Ectodermal cell (in vitro differentiated cells): Measurements from ENCODE around the gene PCNT.
"Not testable (repeated sequence)": the region's sequence is repeated elsewhere in the genome, so short reads cannot be mapped to it uniquely, and the experiment has no call there.

Experiments used
- H3K27ac ChIP-seq: 2 replicates; pipeline ENCODE4 v1.7.0; 2013; ENCODE audit warnings: mild to moderate bottlenecking, low read depth, low read length; ENCODE audit not compliant: insufficient read depth, poor library complexity, severe bottlenecking
- H3K27me3 ChIP-seq: 2 replicates; pipeline ENCODE4 v1.7.0; 2013; ENCODE audit warnings: mild to moderate bottlenecking, low read length; ENCODE audit not compliant: insufficient read depth, control insufficient read depth, poor library complexity, severe bottlenecking
- H3K36me3 ChIP-seq: one replicate; pipeline ENCODE4 v1.7.0; 2013; ENCODE audit warnings: low read length; ENCODE audit not compliant: control insufficient read depth, insufficient read depth
- H3K4me1 ChIP-seq: one replicate; pipeline ENCODE4 v1.7.0; 2013; ENCODE audit warnings: low read length; ENCODE audit not compliant: control insufficient read depth, insufficient read depth
- H3K4me3 ChIP-seq: 2 replicates; pipeline ENCODE4 v1.7.0; 2013; ENCODE audit warnings: low read depth, low read length, control low read depth; ENCODE audit not compliant: insufficient read depth
- H3K9me3 ChIP-seq: 2 replicates; pipeline ENCODE4 v1.7.0; 2013; ENCODE audit warnings: mild to moderate bottlenecking, low read length, moderate library complexity; ENCODE audit not compliant: control insufficient read depth
- WGBS, 2 experiments: methylation state at CpG; one replicate each; pipeline ENCODE4 v1.1.7; 2013; ENCODE audit warnings: missing lambda C conversion rate in 2 of 2; 5-methylcytosine and 5-hydroxymethylcytosine counted together

The PCNT gene

GRCh38 chr21:46304955-46305354 lies 19.0 kb upstream of the PCNT start:
- H3K27me3 ChIP-seq: no peaks in the 10 kb centered on the region
- H3K9me3 ChIP-seq: no peaks in the 10 kb centered on the region
- H3K36me3 ChIP-seq: peaks cover 12% of the 10 kb centered on the region
- WGBS, 2 experiments: 97 to 98% methylated on average over 11 of the region's 11 CpGs
- no peaks in the 10 kb centered on the region for H3K4me1 ChIP-seq
- H3K27ac ChIP-seq: no peak overlapping the region
- H3K4me3 ChIP-seq: no peak overlapping the region

- no peaks in the 10 kb centered on the region for H3K9me3 ChIP-seq
- no peak overlapping the region for H3K27ac ChIP-seq
- 90 to 97% methylated on average over 2 of the region's 2 CpGs for WGBS, 2 experiments
- no peaks in the 10 kb centered on the region for H3K27me3 ChIP-seq
- H3K36me3 ChIP-seq: peaks cover 11% of the 10 kb centered on the region
- no peaks in the 10 kb centered on the region for H3K4me1 ChIP-seq
- H3K4me3 ChIP-seq: no peak overlapping the region
Measured at GRCh38 chr21:46307625-46308024, 16.3 kb upstream of the PCNT start.

- no peak overlapping the region for H3K4me3 ChIP-seq
- peaks cover 19% of the 10 kb centered on the region for H3K36me3 ChIP-seq
- H3K27ac ChIP-seq: no peak overlapping the region
- H3K4me1 ChIP-seq: no peaks in the 10 kb centered on the region
- no peaks in the 10 kb centered on the region for H3K27me3 ChIP-seq
- H3K9me3 ChIP-seq: no peaks in the 10 kb centered on the region
- WGBS, 2 experiments: 94 to 97% methylated on average over 2 of the region's 2 CpGs
Measured at GRCh38 chr21:46308431-46308830, 15.5 kb upstream of the PCNT start.

GRCh38 chr21:46310260-46310659 lies 13.7 kb upstream of the PCNT start:
- not testable (repeated sequence) for H3K27me3 ChIP-seq, H3K9me3 ChIP-seq, H3K27ac ChIP-seq, H3K4me1 ChIP-seq, H3K4me3 ChIP-seq
- H3K36me3 ChIP-seq: peaks cover 24% of the 10 kb centered on the region
- 89 to 98% methylated on average over 8 of the region's 8 CpGs for WGBS, 2 experiments

GRCh38 chr21:46311568-46311967 lies 12.4 kb upstream of the PCNT start:
- Histone ChIP-seq H3K9me3 (no peaks in the 10 kb centered on the region), H3K27me3 (no peaks in the 10 kb centered on the region), H3K36me3 (peaks cover 24% of the 10 kb centered on the region)

GRCh38 chr21:46312949-46313348 lies 11.0 kb upstream of the PCNT start:
- WGBS, 2 experiments: 96 to 98% methylated on average over 5 of the region's 5 CpGs
- Histone ChIP-seq H3K9me3 (no peaks in the 10 kb centered on the region), H3K27ac (no peak overlapping the region), H3K4me1 (peaks cover 3% of the 10 kb centered on the region), H3K27me3 (no peaks in the 10 kb centered on the region), H3K36me3 (peaks cover 24% of the 10 kb centered on the region), H3K4me3 (no peak overlapping the region)

More at GRCh38 chr21:46311568-46311967, 12.4 kb upstream of the PCNT start:
- H3K4me1 ChIP-seq: no peaks in the 10 kb centered on the region
- no peak overlapping the region for H3K27ac ChIP-seq
- H3K4me3 ChIP-seq: no peak overlapping the region

GRCh38 chr21:46314441-46315020 lies 9.4 kb upstream of the PCNT start:
- Histone ChIP-seq H3K4me3 (no peak overlapping the region), H3K4me1 (peaks cover 17% of the 10 kb centered on the region), H3K27me3 (no peaks in the 10 kb centered on the region), H3K27ac (no peak overlapping the region), H3K36me3 (peaks cover 24% of the 10 kb centered on the region), H3K9me3 (no peaks in the 10 kb centered on the region)
- 94 to 95% methylated on average over 22 of the region's 22 CpGs for WGBS, 2 experiments

- no peak overlapping the region for H3K27ac ChIP-seq
- 94 to 95% methylated on average over 14 of the region's 14 CpGs for WGBS, 2 experiments
Measured at GRCh38 chr21:46316708-46317324, 7.1 kb upstream of the PCNT start.

GRCh38 chr21:46317710-46318463 lies 6.1 kb upstream of the PCNT start:
- no peaks in the 10 kb centered on the region for H3K27me3 ChIP-seq
- H3K36me3 ChIP-seq: peaks cover 13% of the 10 kb centered on the region
- no peaks in the 10 kb centered on the region for H3K9me3 ChIP-seq
- WGBS, 2 experiments: 59 to 62% methylated on average over 20 of the region's 20 CpGs
- no peak overlapping the region for H3K27ac ChIP-seq
- no peak overlapping the region for H3K4me3 ChIP-seq
- peaks cover 38% of the 10 kb centered on the region for H3K4me1 ChIP-seq

More at GRCh38 chr21:46316708-46317324, 7.1 kb upstream of the PCNT start:
- Histone ChIP-seq H3K9me3 (no peaks in the 10 kb centered on the region), H3K36me3 (peaks cover 17% of the 10 kb centered on the region), H3K4me1 (peaks cover 34% of the 10 kb centered on the region), H3K4me3 (no peak overlapping the region), H3K27me3 (no peaks in the 10 kb centered on the region)

- 80% methylated on average over 4 of the region's 4 CpGs for WGBS, 2 experiments
- H3K27me3 ChIP-seq: no peaks in the 10 kb centered on the region
- peaks cover 38% of the 10 kb centered on the region for H3K4me1 ChIP-seq
- H3K9me3 ChIP-seq: no peaks in the 10 kb centered on the region
- no peak overlapping the region for H3K4me3 ChIP-seq
- peaks cover 7% of the 10 kb centered on the region for H3K36me3 ChIP-seq
- no peak overlapping the region for H3K27ac ChIP-seq
Measured at GRCh38 chr21:46318464-46318845, 5.5 kb upstream of the PCNT start.
